Astrocyte of the hippocampus (primary cell): ENCODE results near the gene TLE3.

ENCODE experiments used
- DNase-seq: peaks from one replicate; pipeline ENCODE4 v3.0.0; 2011; ENCODE audit warnings: low read depth, low spot score

The TLE3 gene

GRCh38 chr15:70048578-70049514 is 48.9 kb downstream of the TLE3 start:
- DNase-seq: no peak

- no peak for DNase-seq
These were observed 49.5 kb downstream of the TLE3 start for GRCh38 chr15:70048198-70048565.

GRCh38 chr15:70047386-70048197 is 50.1 kb downstream of the TLE3 start:
- DNase-seq: peak; percentile 55

- no peak for DNase-seq
These were observed 50.9 kb downstream of the TLE3 start for GRCh38 chr15:70046679-70047369.

- DNase-seq: no peak
These were observed 52.7 kb downstream of the TLE3 start for GRCh38 chr15:70045045-70045444.

- DNase-seq: no peak
These were observed 53.5 kb downstream of the TLE3 start for GRCh38 chr15:70044168-70044567.

GRCh38 chr15:70043590-70043989 is 54.1 kb downstream of the TLE3 start:
- no peak for DNase-seq

GRCh38 chr15:70042553-70043214 is 55.0 kb downstream of the TLE3 start:
- no peak for DNase-seq

GRCh38 chr15:70039917-70040316 is 57.8 kb downstream of the TLE3 start:
- no peak for DNase-seq

GRCh38 chr15:70038730-70039392 is 58.9 kb downstream of the TLE3 start:
- DNase-seq: no peak

GRCh38 chr15:70037292-70037640 is 60.5 kb downstream of the TLE3 start:
- DNase-seq: no peak

- DNase-seq: no peak
These were observed 61.0 kb downstream of the TLE3 start for GRCh38 chr15:70036585-70037291.

GRCh38 chr15:70035719-70036077 is 62.0 kb downstream of the TLE3 start:
- no peak for DNase-seq

GRCh38 chr15:70035051-70035718 is 62.5 kb downstream of the TLE3 start:
- no peak for DNase-seq

GRCh38 chr15:70034596-70034995 is 63.1 kb downstream of the TLE3 start:
- DNase-seq: no peak

- no peak for DNase-seq
These were observed 63.6 kb downstream of the TLE3 start for GRCh38 chr15:70034141-70034540.

- peak; percentile 69 for DNase-seq
These were observed 64.1 kb downstream of the TLE3 start for GRCh38 chr15:70033529-70034140.

GRCh38 chr15:70033109-70033508 is 64.6 kb downstream of the TLE3 start:
- no peak for DNase-seq

GRCh38 chr15:70032509-70032908 is 65.2 kb downstream of the TLE3 start:
- DNase-seq: no peak

GRCh38 chr15:70031713-70032112 is 66.0 kb downstream of the TLE3 start:
- DNase-seq: no peak
